GM23248 (cell line): ENCODE results near the gene CIB1. TPM values are rescaled to one million over a fixed set of nuclear protein-coding genes. Genes with fewer than 3 reads are reported as not detected.

ENCODE experiments used
- DNase-seq: peaks from one replicate; pipeline ENCODE4 v3.0.0-alpha.2; 2015
- H2AFZ ChIP-seq: fragments of 200-600 bp; sonication (generic); 2 replicates; pipeline ENCODE4 v1.6.1; 2016; ENCODE audit warnings: antibody characterized with exemption
- H3F3A ChIP-seq: fragments of 200-600 bp; sonication (generic); 2 replicates; pipeline ENCODE4 v1.6.1; 2016; ENCODE audit warnings: mild to moderate bottlenecking, antibody characterized with exemption, mixed run types; ENCODE audit not compliant: insufficient read depth
- H3K27ac ChIP-seq: fragments of 200-600 bp; sonication (generic); 2 replicates; pipeline ENCODE4 v1.5.1; 2016; ENCODE audit warnings: mild to moderate bottlenecking
- H3K27me3 ChIP-seq: fragments of 200-600 bp; sonication (generic); replicated peaks from 2 replicates; pipeline ENCODE4 v1.6.1; 2016; ENCODE audit warnings: mild to moderate bottlenecking; ENCODE audit not compliant: insufficient read depth
- H3K36me3 ChIP-seq: fragments of 200-600 bp; sonication (generic); 2 replicates; pipeline ENCODE4 v1.6.1; 2016; ENCODE audit warnings: low read depth, mild to moderate bottlenecking
- H3K4me1 ChIP-seq: fragments of 200-600 bp; sonication (generic); 2 replicates; pipeline ENCODE4 v1.6.1; 2016; ENCODE audit warnings: mild to moderate bottlenecking; ENCODE audit not compliant: insufficient read depth
- H3K4me2 ChIP-seq: fragments of 200-600 bp; sonication (generic); one replicate; pipeline ENCODE4 v1.6.1; 2016; ENCODE audit warnings: mild to moderate bottlenecking; ENCODE audit not compliant: unreplicated experiment
- H3K4me3 ChIP-seq: fragments of 200-600 bp; sonication (generic); 2 replicates; pipeline ENCODE4 v1.5.1; 2016; ENCODE audit warnings: mild to moderate bottlenecking
- H3K79me2 ChIP-seq: fragments of 200-600 bp; sonication (generic); 2 replicates; pipeline ENCODE4 v1.6.1; 2016; ENCODE audit warnings: mild to moderate bottlenecking; ENCODE audit not compliant: insufficient read depth
- H3K9ac ChIP-seq: fragments of 200-600 bp; sonication (generic); 2 replicates; pipeline ENCODE4 v1.6.1; 2016; ENCODE audit warnings: mild to moderate bottlenecking
- H3K9me2 ChIP-seq: fragments of 200-600 bp; sonication (generic); 2 replicates; pipeline ENCODE4 v1.6.1; 2016; ENCODE audit warnings: mixed run types, mild to moderate bottlenecking, moderate library complexity; ENCODE audit not compliant: insufficient read depth
- H3K9me3 ChIP-seq: fragments of 200-600 bp; sonication (generic); one replicate; pipeline ENCODE4 v1.6.1; 2017; ENCODE audit warnings: low read depth
- H4K20me1 ChIP-seq: fragments of 200-600 bp; sonication (generic); 2 replicates; pipeline ENCODE4 v1.6.0; 2016; ENCODE audit not compliant: insufficient read depth
- EZH2 ChIP-seq: fragments of 200-600 bp; sonication (generic); IDR thresholded peaks from 2 replicates; pipeline ENCODE4 v1.6.1; 2018; ENCODE audit warnings: antibody characterized with exemption, mild to moderate bottlenecking; ENCODE audit not compliant: insufficient read depth, poor library complexity, severe bottlenecking
- EZH2phosphoT487 ChIP-seq: fragments of 200-600 bp; sonication (generic); IDR thresholded peaks from 2 replicates; pipeline ENCODE4 v1.6.1; 2018; ENCODE audit warnings: antibody characterized with exemption, moderate library complexity, mild to moderate bottlenecking, low read depth; ENCODE audit not compliant: insufficient read depth
- WGBS, 2 experiments: methylation state at CpG; one replicate each; pipeline ENCODE4 v1.1.6; 2015 to 2017; ENCODE audit warnings: low lambda C conversion rate in 2 of 2, low coverage in 1 of 2; ENCODE audit errors: missing lambda C conversion rate in 2 of 2; 5-methylcytosine and 5-hydroxymethylcytosine counted together
- in situ Hi-C: fragments of 300-500 bp; cut with MboI; formaldehyde crosslinking; loops from 2 replicates; pipeline ENCODE4 v1.15.0; 2020
- polyA plus RNA-seq: library from polyadenylated mRNA; unstranded; fragments of >200 nt; fragmentation: Nextera tagmentation; extraction: Ambion mirVana; gene quantifications from 2 replicates; pipeline ENCODE4 v1.2.1, GENCODE V29; 2016
- total RNA-seq: library from RNA; depleted of rRNA; stranded (reverse); fragments of >200 nt; shearing (Covaris generic); gene quantifications from 2 replicates; pipeline ENCODE4 v1.2.3, GENCODE V29; 2014

CIB1 gene
- total and polyA plus RNA-seq, 2 experiments from 2014 or later: 45.8 to 123 TPM

DNA sequence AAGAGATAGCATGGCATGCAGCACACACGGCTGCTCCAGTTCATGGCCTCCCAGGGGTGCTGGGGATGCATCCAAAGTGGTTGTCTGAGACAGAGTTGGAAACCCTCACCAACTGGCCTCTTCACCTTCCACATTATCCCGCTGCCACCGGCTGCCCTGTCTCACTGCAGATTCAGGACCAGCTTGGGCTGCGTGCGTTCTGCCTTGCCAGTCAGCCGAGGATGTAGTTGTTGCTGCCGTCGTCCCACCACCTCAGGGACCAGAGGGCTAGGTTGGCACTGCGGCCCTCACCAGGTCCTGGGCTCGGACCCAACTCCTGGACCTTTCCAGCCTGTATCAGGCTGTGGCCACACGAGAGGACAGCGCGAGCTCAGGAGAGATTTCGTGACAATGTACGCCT is 4.8 kb downstream of the CIB1 start:
- 0 out of 2 replicates have a peak, but pooled peaks cover 8% of the 10 kb centered on the region for H3K4me1 ChIP-seq
- no peak for DNase-seq
- H3K36me3 ChIP-seq: no peaks in the 10 kb centered on the region
- in situ Hi-C loops: no loop called here
- no peak overlapping the region for H3K9ac ChIP-seq
- no peak overlapping the region for H3K27ac ChIP-seq
- no peak for TF ChIP-seq EZH2
- TF ChIP-seq EZH2phosphoT487: no peak
- no peaks in the 10 kb centered on the region for H3F3A ChIP-seq
- no peak overlapping the region for H2AFZ ChIP-seq
- H3K4me3 ChIP-seq: no peak overlapping the region
- no peaks in the 10 kb centered on the region for H3K9me3 ChIP-seq
- no peak overlapping the region for H3K4me2 ChIP-seq
- H3K27me3 ChIP-seq: no peaks in the 10 kb centered on the region
- no peaks in the 10 kb centered on the region for H3K9me2 ChIP-seq
- 86 to 87% methylated on average over 15 of the region's 15 CpGs for WGBS, 2 experiments
- H3K79me2 ChIP-seq: peaks cover 22% of the 10 kb centered on the region
- H4K20me1 ChIP-seq: no peaks in the 10 kb centered on the region

DNA sequence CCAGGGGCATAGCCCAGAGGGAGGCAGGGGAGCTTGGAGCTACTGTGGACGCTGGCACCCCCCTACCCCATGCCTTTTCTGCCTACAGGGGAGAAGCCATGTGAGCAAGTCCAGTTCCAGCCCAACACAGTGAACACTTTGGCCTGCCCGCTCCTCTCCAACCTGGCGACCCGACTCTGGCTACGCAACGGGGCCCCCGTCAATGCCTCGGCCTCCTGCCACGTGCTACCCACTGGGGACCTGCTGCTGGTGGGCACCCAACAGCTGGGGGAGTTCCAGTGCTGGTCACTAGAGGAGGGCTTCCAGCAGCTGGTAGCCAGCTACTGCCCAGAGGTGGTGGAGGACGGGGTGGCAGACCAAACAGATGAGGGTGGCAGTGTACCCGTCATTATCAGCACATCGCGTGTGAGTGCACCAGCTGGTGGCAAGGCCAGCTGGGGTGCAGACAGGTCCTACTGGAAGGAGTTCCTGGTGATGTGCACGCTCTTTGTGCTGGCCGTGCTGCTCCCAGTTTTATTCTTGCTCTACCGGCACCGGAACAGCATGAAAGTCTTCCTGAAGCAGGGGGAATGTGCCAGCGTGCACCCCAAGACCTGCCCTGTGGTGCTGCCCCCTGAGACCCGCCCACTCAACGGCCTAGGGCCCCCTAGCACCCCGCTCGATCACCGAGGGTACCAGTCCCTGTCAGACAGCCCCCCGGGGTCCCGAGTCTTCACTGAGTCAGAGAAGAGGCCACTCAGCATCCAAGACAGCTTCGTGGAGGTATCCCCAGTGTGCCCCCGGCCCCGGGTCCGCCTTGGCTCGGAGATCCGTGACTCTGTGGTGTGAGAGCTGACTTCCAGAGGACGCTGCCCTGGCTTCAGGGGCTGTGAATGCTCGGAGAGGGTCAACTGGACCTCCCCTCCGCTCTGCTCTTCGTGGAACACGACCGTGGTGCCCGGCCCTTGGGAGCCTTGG is 5.6 kb downstream of the CIB1 start:
- H3F3A ChIP-seq: no peaks in the 10 kb centered on the region
- H3K4me2 ChIP-seq: no peak overlapping the region
- no peak overlapping the region for H3K4me3 ChIP-seq
- no peaks in the 10 kb centered on the region for H3K9me2 ChIP-seq
- no peak overlapping the region for H2AFZ ChIP-seq
- WGBS, 2 experiments: 91 to 95% methylated on average over 34 to 38 of the region's 38 CpGs
- no peak for DNase-seq
- no peaks in the 10 kb centered on the region for H3K9me3 ChIP-seq
- no peaks in the 10 kb centered on the region for H4K20me1 ChIP-seq
- H3K36me3 ChIP-seq: no peaks in the 10 kb centered on the region
- TF ChIP-seq EZH2 (no peak), EZH2phosphoT487 (no peak)
- no peaks in the 10 kb centered on the region for H3K27me3 ChIP-seq
- H3K79me2 ChIP-seq: peaks cover 21% of the 10 kb centered on the region
- in situ Hi-C loops: no loop called here
- no peak overlapping the region for H3K9ac ChIP-seq
- H3K4me1 ChIP-seq: 0 out of 2 replicates have a peak, but pooled peaks cover 8% of the 10 kb centered on the region
- no peak overlapping the region for H3K27ac ChIP-seq

DNA sequence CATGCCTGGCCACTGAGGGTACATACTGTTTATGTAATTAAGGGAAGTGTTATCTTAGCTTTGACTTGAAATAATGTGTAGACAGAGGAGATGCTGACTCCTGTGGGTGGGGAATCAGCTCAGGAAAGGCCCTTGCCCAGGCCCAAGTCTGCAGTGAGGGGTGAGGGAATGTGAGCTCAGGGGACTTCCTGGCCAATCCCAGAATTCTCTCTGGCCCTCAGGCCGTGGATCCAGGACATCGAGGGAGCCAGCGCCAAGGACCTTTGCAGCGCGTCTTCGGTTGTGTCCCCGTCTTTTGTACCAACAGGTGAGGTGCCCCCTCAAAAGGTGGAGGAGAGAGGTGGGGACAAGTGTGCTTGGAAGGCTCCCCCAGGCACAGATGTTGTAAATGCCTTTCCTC is 6.4 kb downstream of the CIB1 start:
- Histone ChIP-seq H3K4me2 (no peak overlapping the region), H3K4me3 (no peak overlapping the region), H3K27me3 (no peaks in the 10 kb centered on the region), H4K20me1 (no peaks in the 10 kb centered on the region), H3K79me2 (peaks cover 14% of the 10 kb centered on the region), H2AFZ (no peak overlapping the region), H3K4me1 (0 out of 2 replicates have a peak, but pooled peaks cover 6% of the 10 kb centered on the region), H3K9me3 (no peaks in the 10 kb centered on the region), H3K9me2 (no peaks in the 10 kb centered on the region), H3F3A (no peaks in the 10 kb centered on the region), H3K27ac (no peak overlapping the region), H3K36me3 (no peaks in the 10 kb centered on the region), H3K9ac (no peak overlapping the region)
- no peak for TF ChIP-seq EZH2phosphoT487
- TF ChIP-seq EZH2: no peak
- WGBS, 2 experiments: 88 to 97% methylated on average over 7 of the region's 7 CpGs
- DNase-seq: no peak
- in situ Hi-C loops: no loop called here

DNA sequence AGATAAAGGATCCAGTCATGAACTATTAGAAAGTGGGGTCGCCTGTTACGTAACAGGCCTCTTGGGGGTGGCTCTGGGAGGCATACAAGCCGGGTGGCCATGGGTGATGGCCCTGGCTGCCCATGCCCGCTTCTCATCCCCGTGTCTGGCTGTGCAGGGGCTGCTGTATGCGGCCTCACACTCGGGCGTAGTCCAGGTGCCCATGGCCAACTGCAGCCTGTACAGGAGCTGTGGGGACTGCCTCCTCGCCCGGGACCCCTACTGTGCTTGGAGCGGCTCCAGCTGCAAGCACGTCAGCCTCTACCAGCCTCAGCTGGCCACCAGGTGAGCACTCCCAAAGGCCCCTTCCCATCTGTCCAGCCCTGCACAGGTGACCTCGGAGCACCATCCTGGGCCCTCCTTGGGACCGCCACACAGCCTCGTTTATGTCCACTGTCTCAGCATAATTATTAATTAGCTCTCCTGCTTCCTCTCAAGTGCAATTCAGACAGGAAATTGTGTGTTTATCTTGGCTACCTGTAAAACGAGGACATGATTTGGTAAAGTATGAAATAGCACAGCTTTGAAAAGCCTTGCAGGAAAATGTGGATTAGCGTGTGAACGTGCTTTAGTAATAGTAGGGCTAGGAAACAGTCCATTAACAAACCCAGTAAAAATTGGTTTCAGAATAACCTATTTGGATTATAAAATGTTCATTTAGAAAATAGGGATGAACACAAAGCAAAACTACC is 8.1 kb downstream of the CIB1 start:
- Histone ChIP-seq H4K20me1 (no peaks in the 10 kb centered on the region), H3K27me3 (no peaks in the 10 kb centered on the region), H3K27ac (no peak overlapping the region), H3K9me3 (no peaks in the 10 kb centered on the region), H3K36me3 (no peaks in the 10 kb centered on the region), H3K9me2 (no peaks in the 10 kb centered on the region), H3K4me3 (no peak overlapping the region), H2AFZ (no peak overlapping the region), H3F3A (no peaks in the 10 kb centered on the region), H3K9ac (no peak overlapping the region), H3K79me2 (no peaks in the 10 kb centered on the region), H3K4me2 (no peak overlapping the region), H3K4me1 (no peaks in the 10 kb centered on the region)
- in situ Hi-C loops: no loop called here
- no peak for TF ChIP-seq EZH2
- 93 to 96% methylated on average over 18 of the region's 18 CpGs for WGBS, 2 experiments
- DNase-seq: no peak
